Endodermal cell (in vitro differentiated cells): ENCODE measurements around the gene PLAGL1. TPM values are rescaled to one million over a fixed set of nuclear protein-coding genes. Genes with fewer than 3 reads are reported as not detected.

Experiments used
- DNase-seq: peaks from one replicate; pipeline ENCODE4 v3.0.0-alpha.2; 2017
- H3K27ac ChIP-seq: 2 replicates; pipeline ENCODE4 v1.5.1; 2013; ENCODE audit warnings: mild to moderate bottlenecking, low read depth, low read length, moderate library complexity
- H3K27me3 ChIP-seq: 2 replicates; pipeline ENCODE4 v1.6.1; 2013; ENCODE audit warnings: mild to moderate bottlenecking, low read length, moderate library complexity; ENCODE audit not compliant: insufficient read depth, control insufficient read depth, poor library complexity, severe bottlenecking
- H3K36me3 ChIP-seq: 2 replicates; pipeline ENCODE4 v1.7.0; 2013; ENCODE audit warnings: mild to moderate bottlenecking, low read length, moderate library complexity; ENCODE audit not compliant: control insufficient read depth, insufficient read depth
- H3K4me1 ChIP-seq: one replicate; pipeline ENCODE4 v1.7.0; 2013; ENCODE audit warnings: low read length; ENCODE audit not compliant: control insufficient read depth, insufficient read depth
- H3K4me3 ChIP-seq: 2 replicates; pipeline ENCODE4 v1.5.1; 2013; ENCODE audit warnings: mild to moderate bottlenecking, low read length, moderate library complexity
- H3K9ac ChIP-seq: 2 replicates; pipeline ENCODE4 v1.6.1; 2013; ENCODE audit warnings: mild to moderate bottlenecking, low read length, moderate library complexity; ENCODE audit not compliant: poor library complexity, severe bottlenecking; ENCODE audit errors: extremely low read depth
- H3K9me3 ChIP-seq: 2 replicates; pipeline ENCODE4 v1.6.1; 2013; ENCODE audit warnings: mild to moderate bottlenecking, low read length, moderate library complexity; ENCODE audit not compliant: control insufficient read depth
- H3K27ac Mint-ChIP-seq: 2 replicates; pipeline ENCODE4 v1.8.0; 2020; ENCODE audit warnings: mixed read lengths
- H3K27me3 Mint-ChIP-seq: 2 replicates; pipeline ENCODE4 v1.8.0; 2021; ENCODE audit warnings: mild to moderate bottlenecking, mixed read lengths; ENCODE audit not compliant: insufficient read depth
- H3K36me3 Mint-ChIP-seq: 2 replicates; pipeline ENCODE4 v1.8.0; 2020; ENCODE audit warnings: low read depth, mixed read lengths
- H3K4me1 Mint-ChIP-seq: 2 replicates; pipeline ENCODE4 v1.8.0; 2020; ENCODE audit warnings: mixed read lengths
- H3K4me3 Mint-ChIP-seq: 2 replicates; pipeline ENCODE4 v1.8.0; 2020; ENCODE audit warnings: mild to moderate bottlenecking, moderate library complexity, mixed read lengths
- H3K9me3 Mint-ChIP-seq: 2 replicates; pipeline ENCODE4 v1.8.0; 2020; ENCODE audit warnings: mild to moderate bottlenecking, mixed read lengths
- WGBS, 2 experiments: methylation state at CpG; one replicate each; pipeline versions ENCODE4 v1.1.5 to v1.1.7; 2013; ENCODE audit warnings: missing lambda C conversion rate in 2 of 2, mixed read lengths in 1 of 2; ENCODE audit not compliant: insufficient coverage in 1 of 2, insufficient read length in 1 of 2; 5-methylcytosine and 5-hydroxymethylcytosine counted together
- total RNA-seq, 2 donors: library from RNA; stranded (reverse); fragmentation: NEBNext Ultra II Directional in 1 of 2; extraction: Animal tissue kit (Norgen Biotek cat#: 25700) in 1 of 2; gene quantifications; 2 replicates in 1 of 2; 3 replicates in 1 of 2; pipeline ENCODE4 v1.2.1, GENCODE V29; 2021
- TF ChIP-seq, protein P1 (sequence below): fragments of 200-600 bp; sonication (generic); conservative IDR thresholded peaks from 2 replicates; pipeline ENCODE4 v1.5.0; 2021; ENCODE audit warnings: antibody characterized with exemption, mild to moderate bottlenecking

The PLAGL1 gene
- total RNA-seq, 2 donors from 2014 or later, result 1.4 to 1.6 TPM

DNA sequence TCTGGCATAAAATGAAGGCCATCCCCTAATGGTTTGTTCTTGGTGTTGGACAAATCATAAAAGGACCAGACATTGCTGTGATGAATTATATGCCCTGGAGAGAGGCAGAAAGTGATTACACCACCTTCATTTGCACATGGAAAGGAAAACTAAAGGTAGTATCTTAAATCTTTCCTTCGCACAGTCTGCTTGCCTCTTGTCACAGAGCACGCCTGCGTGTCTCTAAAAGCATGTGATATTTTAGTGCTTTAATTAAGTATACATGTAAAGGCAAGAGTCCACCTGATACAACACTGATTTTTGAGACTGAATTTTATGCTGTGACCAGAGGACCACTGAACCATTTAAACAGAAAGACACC, 28.8 kb upstream of the PLAGL1 start:
- H3K9me3 Mint-ChIP-seq, result peaks cover 3% of the 10 kb centered on the region
- no peak overlapping the region for H3K27ac ChIP-seq
- no peaks in the 10 kb centered on the region for H3K9me3 ChIP-seq
- no peak overlapping the region for H3K4me3 ChIP-seq
- 95 to 100% methylated on average over 2 to 3 of the region's 3 CpGs for WGBS, 2 experiments
- no peak overlapping the region for H3K9ac ChIP-seq
- H3K27me3 Mint-ChIP-seq, result peaks cover 7% of the 10 kb centered on the region
- TF ChIP-seq, protein P1, sequence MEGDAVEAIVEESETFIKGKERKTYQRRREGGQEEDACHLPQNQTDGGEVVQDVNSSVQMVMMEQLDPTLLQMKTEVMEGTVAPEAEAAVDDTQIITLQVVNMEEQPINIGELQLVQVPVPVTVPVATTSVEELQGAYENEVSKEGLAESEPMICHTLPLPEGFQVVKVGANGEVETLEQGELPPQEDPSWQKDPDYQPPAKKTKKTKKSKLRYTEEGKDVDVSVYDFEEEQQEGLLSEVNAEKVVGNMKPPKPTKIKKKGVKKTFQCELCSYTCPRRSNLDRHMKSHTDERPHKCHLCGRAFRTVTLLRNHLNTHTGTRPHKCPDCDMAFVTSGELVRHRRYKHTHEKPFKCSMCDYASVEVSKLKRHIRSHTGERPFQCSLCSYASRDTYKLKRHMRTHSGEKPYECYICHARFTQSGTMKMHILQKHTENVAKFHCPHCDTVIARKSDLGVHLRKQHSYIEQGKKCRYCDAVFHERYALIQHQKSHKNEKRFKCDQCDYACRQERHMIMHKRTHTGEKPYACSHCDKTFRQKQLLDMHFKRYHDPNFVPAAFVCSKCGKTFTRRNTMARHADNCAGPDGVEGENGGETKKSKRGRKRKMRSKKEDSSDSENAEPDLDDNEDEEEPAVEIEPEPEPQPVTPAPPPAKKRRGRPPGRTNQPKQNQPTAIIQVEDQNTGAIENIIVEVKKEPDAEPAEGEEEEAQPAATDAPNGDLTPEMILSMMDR, result no peak
- H3K27me3 ChIP-seq, result no peaks in the 10 kb centered on the region
- H3K4me1 Mint-ChIP-seq, result no peaks in the 10 kb centered on the region
- no peaks in the 10 kb centered on the region for H3K36me3 ChIP-seq
- H3K4me3 Mint-ChIP-seq, result no peak overlapping the region
- H3K4me1 ChIP-seq, result no peaks in the 10 kb centered on the region
- DNase-seq, result no peak
- no peak overlapping the region for H3K27ac Mint-ChIP-seq
- H3K36me3 Mint-ChIP-seq, result no peaks in the 10 kb centered on the region

GRCh38 chr6:144036064-144036834, 28.2 kb upstream of the PLAGL1 start:
- peak; percentile 68 for DNase-seq
- Histone ChIP-seq H3K9ac (no peak overlapping the region), H3K4me3 (no peak overlapping the region), H3K4me1 (no peaks in the 10 kb centered on the region), H3K36me3 (no peaks in the 10 kb centered on the region), H3K27ac (no peak overlapping the region), H3K27me3 (no peaks in the 10 kb centered on the region), H3K9me3 (no peaks in the 10 kb centered on the region)
- Mint-ChIP-seq H3K9me3 (no peaks in the 10 kb centered on the region), H3K27ac (no peak overlapping the region), H3K4me3 (no peak overlapping the region), H3K4me1 (no peaks in the 10 kb centered on the region), H3K36me3 (no peaks in the 10 kb centered on the region), H3K27me3 (peaks cover 7% of the 10 kb centered on the region)
- TF ChIP-seq, protein P1, result peak; percentile 52
- WGBS, 2 experiments, result 84% methylated on average over 8 of the region's 8 CpGs

DNA sequence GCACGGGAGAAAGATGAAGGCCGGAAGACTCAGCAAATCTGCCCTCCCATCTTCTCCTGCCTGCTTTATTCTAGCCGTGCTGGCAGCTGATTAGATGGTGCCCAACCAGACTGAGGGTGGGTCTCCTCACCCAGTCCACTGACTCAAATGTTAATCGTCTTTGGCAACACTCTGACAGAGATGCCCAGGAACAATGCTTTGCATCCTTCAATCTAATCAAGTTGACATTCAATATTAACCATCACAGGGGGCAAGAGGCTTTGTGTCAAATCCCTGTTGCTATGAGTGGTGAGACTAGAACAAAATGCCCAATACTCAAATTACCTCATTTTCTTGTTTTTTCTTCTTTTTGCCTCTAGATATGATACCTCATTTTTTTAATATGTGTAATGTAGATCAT, 27.4 kb upstream of the PLAGL1 start:
- DNase-seq, result no peak
- no peak overlapping the region for H3K27ac ChIP-seq
- no peaks in the 10 kb centered on the region for H3K9me3 ChIP-seq
- H3K27ac Mint-ChIP-seq, result no peak overlapping the region
- peaks cover 10% of the 10 kb centered on the region for H3K27me3 Mint-ChIP-seq
- H3K9ac ChIP-seq, result no peak overlapping the region
- no peak overlapping the region for H3K4me3 Mint-ChIP-seq
- H3K4me1 ChIP-seq, result no peaks in the 10 kb centered on the region
- no peaks in the 10 kb centered on the region for H3K36me3 ChIP-seq
- TF ChIP-seq, protein P1, result no peak
- no peak overlapping the region for H3K4me3 ChIP-seq
- H3K27me3 ChIP-seq, result no peaks in the 10 kb centered on the region
- 91 to 94% methylated on average over 3 to 4 of the region's 4 CpGs for WGBS, 2 experiments
- H3K9me3 Mint-ChIP-seq, result no peaks in the 10 kb centered on the region
- no peaks in the 10 kb centered on the region for H3K4me1 Mint-ChIP-seq
- H3K36me3 Mint-ChIP-seq, result no peaks in the 10 kb centered on the region
